T-helper 17 cell (primary cell): ENCODE data around the gene SEMA6D. TPM values are rescaled to one million over a fixed set of nuclear protein-coding genes. Genes with fewer than 3 reads are reported as not detected.

Experiments used
- ATAC-seq: fragments of 150-1000 bp; cut with Tn5 transposase; 2 replicates; pipeline ENCODE4 v1.10.0; 2021; ENCODE audit warnings: mild to moderate bottlenecking, moderate library complexity
- DNase-seq, 3 donors: peaks; one replicate each; pipeline versions ENCODE4 v3.0.0 to v3.0.0-alpha.2; 2020 to 2021
- H3K9me3 ChIP-seq: one replicate; pipeline ENCODE4 v1.7.0; 2013; ENCODE audit warnings: low read length, mild to moderate bottlenecking; ENCODE audit not compliant: control insufficient read depth, poor library complexity, severe bottlenecking
- H3K27ac Mint-ChIP-seq: one replicate; pipeline ENCODE4 v1.8.0; 2022; ENCODE audit warnings: mild to moderate bottlenecking, moderate library complexity, mixed read lengths
- H3K27me3 Mint-ChIP-seq: one replicate; pipeline ENCODE4 v1.8.0; 2022; ENCODE audit warnings: mixed read lengths
- H3K36me3 Mint-ChIP-seq: one replicate; pipeline ENCODE4 v1.8.0; 2022; ENCODE audit warnings: low read depth, mixed read lengths
- H3K4me1 Mint-ChIP-seq: one replicate; pipeline ENCODE4 v1.8.0; 2022; ENCODE audit warnings: mild to moderate bottlenecking, mixed read lengths
- H3K4me3 Mint-ChIP-seq: one replicate; pipeline ENCODE4 v1.8.0; 2022; ENCODE audit warnings: mild to moderate bottlenecking, moderate library complexity, mixed read lengths
- total RNA-seq, 4 donors: library from RNA in 2 of 4; stranded (reverse) in 2 of 4; gene quantifications; one replicate each; pipeline ENCODE4 v1.2.3 and lab custom pipeline; 2022 to 2026

SEMA6D gene
- total RNA-seq, 2 donors from 2014 or later = not detected

- DNase-seq = no peak
- H3K36me3 Mint-ChIP-seq = no peaks in the 10 kb centered on the region
These were observed 11.9 kb upstream of the SEMA6D start for GRCh38 chr15:47705281-47705997.

GRCh38 chr15:47707391-47707790 lies 9.9 kb upstream of the SEMA6D start:
- Mint-ChIP-seq H3K4me3 (no peak overlapping the region), H3K27me3 (peaks cover 16% of the 10 kb centered on the region), H3K36me3 (no peaks in the 10 kb centered on the region), H3K27ac (no peak overlapping the region), H3K4me1 (no peaks in the 10 kb centered on the region)
- DNase-seq (no peak), ATAC-seq (no peak)
- H3K9me3 ChIP-seq = no peaks in the 10 kb centered on the region

More at GRCh38 chr15:47705281-47705997, 11.9 kb upstream of the SEMA6D start:
- no peaks in the 10 kb centered on the region for H3K9me3 ChIP-seq
- Mint-ChIP-seq H3K27me3 (peaks cover 16% of the 10 kb centered on the region), H3K27ac (no peak overlapping the region), H3K4me3 (no peak overlapping the region), H3K4me1 (no peaks in the 10 kb centered on the region)
- no peak for ATAC-seq

- DNase-seq (no peak), ATAC-seq (no peak)
- H3K27ac Mint-ChIP-seq = no peak overlapping the region
- peaks cover 21% of the 10 kb centered on the region for H3K27me3 Mint-ChIP-seq
- H3K4me3 Mint-ChIP-seq = no peak overlapping the region
- no peaks in the 10 kb centered on the region for H3K9me3 ChIP-seq
- H3K4me1 Mint-ChIP-seq = no peaks in the 10 kb centered on the region
- no peaks in the 10 kb centered on the region for H3K36me3 Mint-ChIP-seq
These were observed 8.9 kb upstream of the SEMA6D start for GRCh38 chr15:47708161-47708980.

- DNase-seq (no peak), ATAC-seq (no peak)
- H3K9me3 ChIP-seq = no peaks in the 10 kb centered on the region
- H3K36me3 Mint-ChIP-seq = no peaks in the 10 kb centered on the region
- no peak overlapping the region for H3K4me3 Mint-ChIP-seq
- no peaks in the 10 kb centered on the region for H3K4me1 Mint-ChIP-seq
- peaks cover 44% of the 10 kb centered on the region for H3K27me3 Mint-ChIP-seq
- no peak overlapping the region for H3K27ac Mint-ChIP-seq
These were observed 5.7 kb upstream of the SEMA6D start for GRCh38 chr15:47711655-47712054.

GRCh38 chr15:47715402-47715801 lies 1.9 kb upstream of the SEMA6D start:
- Mint-ChIP-seq H3K36me3 (peaks cover 4% of the 10 kb centered on the region), H3K27me3 (peaks cover 56% of the 10 kb centered on the region), H3K4me3 (no peak overlapping the region), H3K4me1 (no peaks in the 10 kb centered on the region), H3K27ac (no peak overlapping the region)
- no peaks in the 10 kb centered on the region for H3K9me3 ChIP-seq
- ATAC-seq = no peak
- DNase-seq = no peak

- Mint-ChIP-seq H3K4me3 (no peak overlapping the region), H3K27ac (no peak overlapping the region), H3K27me3 (peaks cover 58% of the 10 kb centered on the region), H3K36me3 (peaks cover 4% of the 10 kb centered on the region), H3K4me1 (no peaks in the 10 kb centered on the region)
- H3K9me3 ChIP-seq = no peaks in the 10 kb centered on the region
- no peak for DNase-seq
- no peak for ATAC-seq
These were observed 1.4 kb upstream of the SEMA6D start for GRCh38 chr15:47715856-47716445.

GRCh38 chr15:47716516-47716915 lies 789 bp upstream of the SEMA6D start:
- H3K9me3 ChIP-seq = no peaks in the 10 kb centered on the region
- no peaks in the 10 kb centered on the region for H3K4me1 Mint-ChIP-seq
- no peak overlapping the region for H3K4me3 Mint-ChIP-seq
- DNase-seq (no peak), ATAC-seq (no peak)
- H3K27ac Mint-ChIP-seq = no peak overlapping the region
- H3K27me3 Mint-ChIP-seq = peaks cover 64% of the 10 kb centered on the region
- peaks cover 4% of the 10 kb centered on the region for H3K36me3 Mint-ChIP-seq

- peaks cover 81% of the 10 kb centered on the region for H3K27me3 Mint-ChIP-seq
- no peaks in the 10 kb centered on the region for H3K4me1 Mint-ChIP-seq
- DNase-seq (no peak), ATAC-seq (no peak)
- H3K36me3 Mint-ChIP-seq = peaks cover 4% of the 10 kb centered on the region
- H3K27ac Mint-ChIP-seq = no peak overlapping the region
- no peaks in the 10 kb centered on the region for H3K9me3 ChIP-seq
- peak overlapping the region; percentile 34 for H3K4me3 Mint-ChIP-seq
These were observed 1.5 kb downstream of the SEMA6D start for GRCh38 chr15:47718497-47719437.

GRCh38 chr15:47719730-47720129 lies 2.4 kb downstream of the SEMA6D start:
- Mint-ChIP-seq H3K27me3 (peaks cover 81% of the 10 kb centered on the region), H3K36me3 (peaks cover 4% of the 10 kb centered on the region), H3K4me3 (no peak overlapping the region), H3K27ac (no peak overlapping the region), H3K4me1 (no peaks in the 10 kb centered on the region)
- DNase-seq (no peak), ATAC-seq (no peak)
- no peaks in the 10 kb centered on the region for H3K9me3 ChIP-seq

GRCh38 chr15:47720555-47720954 lies 3.2 kb downstream of the SEMA6D start:
- H3K27me3 Mint-ChIP-seq = peaks cover 73% of the 10 kb centered on the region
- no peaks in the 10 kb centered on the region for H3K4me1 Mint-ChIP-seq
- peaks cover 4% of the 10 kb centered on the region for H3K36me3 Mint-ChIP-seq
- no peak for ATAC-seq
- no peak overlapping the region for H3K27ac Mint-ChIP-seq
- DNase-seq = no peak
- H3K9me3 ChIP-seq = no peaks in the 10 kb centered on the region
- H3K4me3 Mint-ChIP-seq = no peak overlapping the region

GRCh38 chr15:47721676-47722075 lies 4.4 kb downstream of the SEMA6D start:
- DNase-seq = no peak
- Mint-ChIP-seq H3K27me3 (peaks cover 62% of the 10 kb centered on the region), H3K4me1 (no peaks in the 10 kb centered on the region), H3K4me3 (no peak overlapping the region), H3K27ac (no peak overlapping the region), H3K36me3 (peaks cover 4% of the 10 kb centered on the region)
- no peaks in the 10 kb centered on the region for H3K9me3 ChIP-seq
- ATAC-seq = no peak

- H3K4me3 Mint-ChIP-seq = no peak overlapping the region
- no peaks in the 10 kb centered on the region for H3K9me3 ChIP-seq
- peaks cover 45% of the 10 kb centered on the region for H3K27me3 Mint-ChIP-seq
- no peak overlapping the region for H3K27ac Mint-ChIP-seq
- no peak for ATAC-seq
- H3K4me1 Mint-ChIP-seq = no peaks in the 10 kb centered on the region
- H3K36me3 Mint-ChIP-seq = peaks cover 2% of the 10 kb centered on the region
- no peak for DNase-seq
These were observed 7.0 kb downstream of the SEMA6D start for GRCh38 chr15:47724346-47724745.
